Measurements from ENCODE around the gene ACOXL.

The ACOXL gene

DNA sequence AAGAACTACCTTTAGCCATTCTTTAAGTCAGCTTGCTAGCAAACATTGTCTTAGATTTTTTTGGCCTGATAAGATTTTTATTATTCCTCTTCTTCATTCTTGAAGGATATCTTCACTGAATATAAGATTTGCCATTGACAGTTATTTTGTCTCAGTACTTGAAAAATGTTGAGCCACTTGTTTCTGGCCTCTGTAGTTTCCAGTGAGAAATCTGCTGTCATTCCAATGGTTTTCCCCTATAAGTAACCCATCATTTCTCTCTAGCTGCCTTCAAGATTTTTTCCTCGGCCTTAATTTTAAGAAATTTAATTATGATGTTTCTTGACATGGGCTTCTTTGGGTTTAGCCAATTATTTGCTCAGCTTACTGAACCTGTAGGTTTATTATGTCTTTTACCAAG lies 32.6 kb downstream of the ACOXL start:
- no peak for DNase-seq

DNA sequence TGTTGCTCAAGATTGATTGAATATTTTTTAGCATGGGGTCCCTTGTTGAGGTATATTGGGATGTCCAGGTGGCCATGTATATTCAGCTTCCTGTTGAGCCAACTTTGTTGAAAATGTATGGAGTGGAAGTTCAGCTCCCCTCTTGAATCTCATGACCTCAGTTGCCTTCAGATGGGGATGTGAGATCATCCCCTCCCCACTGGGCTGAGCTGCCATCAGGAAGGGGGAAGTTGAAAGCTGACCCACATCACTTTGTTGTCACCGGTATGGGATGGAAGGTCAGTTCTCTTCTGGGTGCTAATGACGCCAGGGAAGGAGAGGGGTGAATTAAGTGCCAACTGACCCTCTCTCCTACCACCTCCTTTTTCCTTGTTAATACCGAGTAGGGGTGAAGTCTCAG lies 33.9 kb downstream of the ACOXL start:
- DNase-seq = no peak

DNA sequence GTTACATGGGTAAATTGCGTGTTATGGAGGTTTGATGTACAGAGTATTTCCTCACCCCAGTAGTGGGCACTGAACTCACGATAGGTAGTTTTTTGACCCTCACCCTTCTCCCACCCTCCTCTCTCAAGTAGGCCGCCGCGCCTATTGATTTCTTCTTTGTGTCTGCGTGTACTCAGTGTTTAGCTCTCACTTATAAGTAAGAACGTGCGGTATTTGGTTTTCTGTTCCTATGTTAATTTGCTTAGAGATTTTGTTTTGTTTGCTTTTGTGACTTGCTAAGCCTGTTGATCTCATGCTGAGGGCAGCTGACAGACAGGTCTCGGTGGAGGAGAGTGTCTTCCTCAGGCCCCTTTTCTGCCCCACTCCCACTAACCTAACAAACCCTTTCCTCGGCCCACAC lies 36.2 kb downstream of the ACOXL start:
- no peak for DNase-seq

DNA sequence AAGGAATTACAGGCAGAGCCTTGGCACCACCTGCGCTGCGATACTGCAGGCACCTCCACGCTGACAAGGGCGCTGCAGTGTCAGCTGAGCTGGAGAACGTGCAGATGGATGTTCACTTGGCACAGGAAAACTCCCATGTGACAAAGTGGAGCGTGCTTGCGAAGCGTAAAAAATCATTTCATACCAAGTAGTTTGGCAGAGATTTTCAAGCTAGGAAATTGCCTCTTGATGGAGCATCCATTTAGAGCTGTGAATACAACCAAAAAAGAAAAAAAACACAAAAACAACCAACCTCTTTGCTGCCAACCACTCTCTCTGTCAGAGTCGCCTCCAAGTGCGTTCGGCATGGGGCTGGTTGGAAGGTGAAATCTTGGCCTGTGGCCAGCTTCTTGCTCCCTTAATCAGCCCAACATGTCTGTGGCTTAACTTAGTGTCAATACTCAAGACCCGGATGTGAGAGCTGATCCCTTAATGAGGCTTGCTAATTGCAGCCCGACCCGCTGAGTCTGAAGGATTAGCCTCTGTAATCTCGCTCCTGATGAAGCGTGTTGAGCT lies 38.1 kb downstream of the ACOXL start:
- no peak for DNase-seq

DNA sequence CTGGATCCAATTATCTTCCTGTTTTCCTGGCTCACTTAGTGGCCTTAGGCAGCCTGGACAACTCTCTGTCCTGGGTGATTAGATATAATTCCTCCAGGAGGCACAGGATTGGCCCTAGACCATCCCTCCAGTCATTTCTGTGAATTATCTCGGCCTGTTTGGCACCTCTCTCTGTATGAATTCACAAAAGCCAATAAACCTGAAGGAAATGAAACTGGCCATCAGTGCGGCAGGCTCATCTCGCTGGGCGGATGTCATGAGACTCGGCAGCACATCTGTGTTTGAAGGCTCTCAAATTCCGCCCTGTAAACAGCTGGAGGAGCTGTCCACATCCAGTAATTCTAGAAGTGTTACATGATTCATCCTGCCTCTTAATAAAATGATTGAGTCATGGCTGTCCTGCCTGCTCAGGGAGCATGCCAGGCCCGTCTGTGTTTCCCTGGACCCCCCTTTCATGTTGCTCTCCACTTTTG lies 38.6 kb downstream of the ACOXL start:
- DNase-seq = no peak

DNA sequence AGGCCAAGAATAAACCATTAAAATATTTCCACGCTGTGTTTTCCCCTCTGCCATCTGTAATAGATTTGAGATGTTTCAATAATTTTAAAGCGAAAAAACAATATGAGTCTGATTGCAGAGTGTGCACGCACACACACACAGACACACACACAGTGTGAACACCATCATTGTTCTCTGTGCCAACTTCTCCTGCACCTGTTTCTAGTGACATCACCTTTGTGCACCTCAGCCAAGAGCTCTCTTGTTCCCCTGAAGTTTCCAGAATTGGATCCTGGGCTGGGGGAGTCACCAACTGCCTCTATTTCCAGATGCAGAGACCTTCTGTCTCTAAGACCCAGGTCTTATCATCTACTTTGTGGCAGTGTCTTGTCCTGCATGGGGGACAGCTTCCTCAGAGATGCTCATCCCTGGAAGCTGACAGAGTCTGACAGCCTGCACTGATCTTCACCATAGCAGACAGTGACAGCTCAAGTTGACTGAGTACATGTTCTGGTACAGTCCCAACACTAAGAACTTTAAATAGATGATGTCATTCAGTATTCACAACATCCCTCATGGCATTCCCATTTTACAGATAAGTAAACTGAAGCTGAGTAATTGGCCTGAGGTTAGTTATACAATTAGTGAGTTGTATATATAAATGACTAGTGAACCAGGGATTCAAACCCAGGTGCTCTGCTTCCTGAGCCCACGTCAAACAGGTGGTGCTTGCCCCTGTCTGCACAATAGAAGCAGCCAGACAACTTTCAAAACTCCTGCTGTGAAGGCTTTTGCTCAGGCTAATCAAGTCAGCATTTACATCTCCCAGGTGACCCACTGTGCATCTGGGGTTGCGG lies 39.4 kb downstream of the ACOXL start:
- no peak for DNase-seq

DNA sequence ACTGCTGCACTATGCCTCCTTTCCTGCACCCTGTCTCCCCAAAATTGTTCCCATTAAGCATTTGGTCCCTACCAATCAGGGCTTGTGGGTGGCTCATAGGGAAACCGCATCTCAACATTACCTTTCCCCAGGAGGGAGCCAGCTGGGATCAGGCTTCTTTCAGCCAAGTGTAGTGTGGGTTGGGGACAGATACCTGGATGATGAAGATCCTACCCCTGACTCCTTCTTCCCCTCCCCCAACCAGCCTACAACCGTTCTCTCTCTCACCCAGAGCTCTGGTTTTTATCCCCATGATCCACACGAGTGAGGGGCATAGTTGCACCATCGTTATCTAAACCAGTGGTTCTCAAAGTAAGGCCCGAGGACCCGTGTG lies 40.0 kb downstream of the ACOXL start:
- no peak for DNase-seq

DNA sequence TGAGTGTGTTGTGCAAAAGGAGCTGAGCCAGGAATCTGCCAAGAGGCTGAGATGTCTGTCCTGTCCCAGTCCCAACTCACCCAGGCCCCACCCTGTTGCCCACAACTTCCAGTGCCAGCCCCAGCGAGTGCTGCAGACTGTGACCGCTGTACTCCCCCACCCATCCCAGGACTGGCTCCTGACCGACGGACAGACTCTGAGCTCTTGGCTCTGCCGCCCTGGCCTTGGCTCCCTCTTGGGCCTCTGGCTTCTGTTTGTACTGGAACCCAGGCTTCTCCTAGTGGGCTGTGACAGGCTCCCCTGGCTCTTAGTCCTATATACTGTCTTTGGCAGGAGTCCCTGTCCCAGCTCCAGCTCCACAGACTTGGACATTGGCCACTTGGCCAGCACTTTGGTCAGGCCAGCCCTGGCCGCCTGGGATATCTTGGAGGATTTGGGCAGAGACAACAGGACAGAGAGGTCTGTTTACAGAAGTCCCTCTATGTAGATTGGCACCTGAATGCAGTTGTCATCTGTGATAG lies 41.1 kb downstream of the ACOXL start:
- no peak for DNase-seq

DNA sequence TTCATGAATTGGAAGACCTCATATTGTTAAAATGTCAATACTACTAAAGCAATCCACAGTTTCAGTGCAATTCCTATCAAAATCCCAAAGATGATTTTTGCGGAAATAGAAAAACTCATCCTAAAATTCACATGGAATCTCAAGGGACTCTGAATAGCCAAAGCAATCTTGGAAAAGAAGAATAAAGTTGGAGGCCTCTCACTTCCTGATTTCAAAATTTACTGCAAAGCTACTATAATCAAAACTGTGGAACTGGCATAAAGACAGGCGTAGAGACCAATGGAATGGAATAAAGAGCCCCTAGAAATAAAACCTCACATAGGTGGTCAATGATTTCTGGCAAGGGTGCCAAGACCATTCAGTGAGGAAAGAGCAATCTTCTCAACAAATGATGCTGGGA lies 42.3 kb downstream of the ACOXL start:
- no peak for DNase-seq

DNA sequence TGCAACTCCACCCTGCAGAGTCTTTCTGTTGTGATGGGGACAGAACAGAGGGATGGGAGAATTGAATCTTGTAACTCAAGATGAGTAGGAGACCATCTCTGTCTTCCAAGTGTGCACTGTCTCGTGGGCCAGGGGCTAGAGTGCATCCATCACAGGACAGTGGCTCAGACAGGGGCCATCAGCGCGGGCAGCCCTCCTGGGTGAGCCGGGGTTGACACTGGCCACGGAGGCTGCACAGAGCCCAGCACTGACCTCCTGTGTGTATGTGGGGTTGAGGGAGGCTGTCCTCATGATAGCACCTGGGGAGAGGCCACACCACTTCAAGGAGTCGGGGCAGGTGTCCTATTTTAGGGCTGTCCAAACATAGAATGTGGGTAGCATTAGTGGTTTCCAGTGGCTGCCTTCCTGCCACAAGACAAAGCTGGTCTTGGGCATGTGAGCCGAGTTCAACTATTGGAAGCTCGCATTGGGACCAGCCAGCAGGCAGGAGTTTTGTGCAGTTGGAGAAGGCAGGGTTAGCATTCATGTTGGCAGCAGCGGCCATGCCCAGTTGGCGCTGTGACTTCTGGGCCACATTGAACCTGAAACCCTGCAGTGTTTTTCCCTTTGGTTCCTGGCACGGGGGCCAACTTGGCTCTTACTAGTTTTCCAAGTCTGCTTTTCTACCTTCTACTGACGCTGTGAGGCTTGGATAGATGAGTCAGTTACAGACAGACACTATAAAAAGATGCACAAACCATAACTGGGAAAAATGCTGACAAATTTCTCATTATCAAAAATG lies 45.3 kb downstream of the ACOXL start:
- no peak for DNase-seq

- no peak for DNase-seq
Measured at GRCh38 chr2:110780461-110780860, 48.1 kb downstream of the ACOXL start.

GRCh38 chr2:110783196-110783873 lies 51.0 kb downstream of the ACOXL start:
- no peak for DNase-seq

- DNase-seq = no peak
Measured at GRCh38 chr2:110784047-110784631, 51.8 kb downstream of the ACOXL start.

DNA sequence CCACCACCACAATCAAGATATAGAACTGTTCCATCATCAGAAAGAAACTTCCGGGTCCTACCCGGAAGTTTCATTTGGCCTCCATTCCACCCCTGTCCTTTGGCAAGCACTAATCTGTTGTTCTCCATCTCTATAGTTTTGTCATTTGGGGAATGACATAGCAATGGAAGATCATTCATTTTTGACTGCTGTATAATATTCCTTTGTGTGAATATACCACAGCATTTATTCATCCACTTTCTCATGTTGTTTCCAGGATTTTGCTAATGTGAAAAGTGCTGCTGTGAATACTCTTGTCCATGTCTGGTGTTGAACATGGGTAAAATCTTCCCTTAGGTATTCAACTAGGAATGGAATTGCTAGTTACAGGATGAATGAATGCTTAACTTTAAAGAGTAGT lies 53.1 kb downstream of the ACOXL start:
- DNase-seq = no peak

GRCh38 chr2:110788976-110789375 lies 56.6 kb downstream of the ACOXL start:
- no peak for DNase-seq

DNA sequence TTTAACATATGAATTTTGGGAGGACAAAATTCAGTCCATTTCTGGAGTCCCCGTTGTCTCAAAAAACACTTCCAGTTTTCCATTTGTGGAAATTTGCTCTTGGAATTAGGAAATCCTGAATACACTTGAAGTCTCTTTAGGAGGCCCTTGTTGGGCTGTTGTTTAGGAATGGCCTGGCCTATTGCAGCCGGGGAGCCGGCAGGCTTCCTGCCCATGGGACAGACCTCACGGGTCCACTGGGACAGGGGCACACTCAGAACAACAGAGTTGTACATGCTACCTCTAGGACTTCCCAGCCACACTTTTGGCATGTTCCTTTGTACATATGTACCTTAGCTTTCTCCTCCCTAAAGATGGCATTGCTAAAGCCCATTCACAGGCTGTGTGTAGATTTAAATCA lies 57.3 kb downstream of the ACOXL start:
- DNase-seq = no peak

DNA sequence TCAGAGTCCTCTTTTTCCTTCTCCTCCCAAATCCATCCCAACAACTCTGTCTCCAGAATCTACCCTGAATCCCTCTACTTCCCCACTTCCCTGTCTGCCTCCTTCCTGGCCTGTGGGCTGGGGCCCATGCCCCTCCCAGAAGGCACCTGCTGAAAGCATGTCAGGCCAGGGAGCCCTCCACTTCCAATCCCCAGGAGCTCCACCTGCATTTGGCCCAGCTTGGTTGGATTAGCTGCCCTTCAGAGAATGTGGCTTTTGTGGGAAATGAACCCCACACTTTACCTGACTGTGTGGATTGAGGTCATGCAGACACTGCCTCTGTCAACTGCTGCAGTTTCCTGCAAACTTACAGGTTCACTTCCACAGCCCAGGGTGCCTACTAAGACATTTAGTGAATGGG lies 58.5 kb downstream of the ACOXL start:
- DNase-seq = no peak

DNA sequence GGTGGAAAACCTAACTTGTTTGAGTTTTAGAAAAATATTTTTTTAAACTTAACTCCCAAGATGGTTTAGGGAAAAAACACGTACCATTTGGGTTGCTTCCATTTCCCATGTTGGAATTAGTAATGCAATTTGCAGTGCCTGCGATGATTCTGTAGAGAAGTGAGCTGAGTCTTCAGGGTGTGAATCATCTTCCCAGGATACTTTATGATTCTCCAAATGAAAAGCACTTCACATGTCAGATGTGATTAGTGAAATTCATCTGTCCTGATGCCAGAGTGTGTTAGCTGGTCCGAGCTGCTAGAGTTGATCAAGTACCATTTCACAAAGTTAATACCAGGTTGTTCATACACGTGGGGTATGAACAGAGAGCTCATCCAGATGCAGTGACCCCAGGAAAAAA lies 59.1 kb downstream of the ACOXL start:
- no peak for DNase-seq

- no peak for DNase-seq
Measured at GRCh38 chr2:110793034-110793433, 60.7 kb downstream of the ACOXL start.

GRCh38 chr2:110794390-110794789 lies 62.0 kb downstream of the ACOXL start:
- DNase-seq = no peak

DNA sequence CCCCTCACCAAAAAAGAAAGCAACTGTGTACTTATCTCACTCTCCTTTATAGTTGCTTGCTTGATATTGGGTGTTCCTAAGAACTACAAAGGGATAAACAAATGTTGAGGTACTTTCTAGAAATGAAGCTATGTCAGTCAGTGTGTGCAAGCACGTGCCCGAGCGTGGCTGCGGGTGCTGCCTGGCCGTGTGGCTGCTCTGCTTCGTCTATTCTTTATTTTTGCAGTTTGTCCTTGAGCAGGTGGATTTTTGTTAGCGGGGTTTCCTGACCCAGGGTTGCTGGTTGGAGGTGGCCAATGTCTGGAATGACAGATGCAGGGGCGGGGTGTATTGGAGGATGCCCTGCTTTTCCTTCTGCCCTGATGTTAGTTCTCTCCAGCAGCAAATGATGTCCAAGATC lies 62.6 kb downstream of the ACOXL start:
- no peak for DNase-seq

DNA sequence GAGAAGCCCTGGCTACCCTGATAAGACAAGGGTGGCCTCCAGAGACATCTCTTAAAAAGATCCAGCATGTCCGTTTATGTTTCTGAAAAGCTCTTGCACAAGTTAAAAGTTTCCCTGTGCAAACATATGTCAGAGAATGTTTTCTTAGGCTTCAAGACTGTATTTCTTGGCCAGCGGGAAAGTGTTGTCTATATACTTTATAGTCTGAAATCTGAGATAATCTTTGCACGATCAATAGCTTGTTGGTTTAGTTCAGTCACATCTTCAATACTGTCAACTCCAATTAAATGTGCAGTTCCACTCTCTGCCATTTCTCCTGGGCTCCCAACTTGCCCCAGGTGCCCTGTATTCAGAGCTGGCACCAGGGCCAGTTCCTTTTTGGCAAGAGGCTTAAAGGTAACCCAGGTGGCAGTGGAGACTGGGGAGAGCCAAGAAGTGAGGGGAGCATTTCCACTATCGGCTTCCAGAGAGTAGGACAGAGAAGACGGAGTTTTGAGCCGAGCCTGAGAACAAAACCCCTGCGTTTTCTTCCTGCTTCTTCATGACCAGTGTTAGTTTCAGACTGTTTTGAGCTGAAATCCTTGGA lies 64.4 kb downstream of the ACOXL start:
- no peak for DNase-seq

All from GF-D8 (cell line).